Small intestine (tissue), 7 donors: ENCODE measurements around the gene PHACTR2. TPM values are rescaled to one million over a fixed set of nuclear protein-coding genes. Genes with fewer than 3 reads are reported as not detected.
A peak's percentile ranks its signal among the peaks of the same experiment; 100 is the strongest.
"Not testable (repeated sequence)": the region's sequence is repeated elsewhere in the genome, so short reads cannot be mapped to it uniquely, and the experiment has no call there.

Experiments used
- DNase-seq, 2 donors: peaks; one replicate each; pipeline versions ENCODE4 v3.0.0 to v3.0.0-alpha.2; 2013
- FAIRE-seq: peaks from 2 replicates; lab custom pipeline; 2012; peaks lifted over from hg19 to GRCh38; lab: Jason Lieb, UNC
- H3K27ac ChIP-seq, 3 donors: one replicate each; pipeline ENCODE4 v1.5.1; 2013; ENCODE audit warnings: low read length in 2 of 3, mild to moderate bottlenecking in 2 of 3, control low read depth in 1 of 3, inconsistent platforms in 1 of 3, low read depth in 1 of 3, moderate library complexity in 1 of 3
- H3K27me3 ChIP-seq, 3 donors: one replicate each; pipeline ENCODE4 v1.6.1; 2013; ENCODE audit warnings: low read length in 3 of 3, inconsistent platforms in 1 of 3; ENCODE audit not compliant: control insufficient read depth in 3 of 3, insufficient read depth in 3 of 3
- H3K36me3 ChIP-seq, 3 donors: one replicate each; pipeline ENCODE4 v1.6.1; 2013; ENCODE audit warnings: low read length in 3 of 3, inconsistent platforms in 1 of 3, low read depth in 1 of 3, mild to moderate bottlenecking in 1 of 3, moderate library complexity in 1 of 3; ENCODE audit not compliant: control insufficient read depth in 3 of 3, insufficient read depth in 2 of 3
- H3K4me1 ChIP-seq, 3 donors: one replicate each; pipeline ENCODE4 v1.6.1; 2013; ENCODE audit warnings: low read length in 2 of 3, inconsistent platforms in 1 of 3, low read depth in 1 of 3, mild to moderate bottlenecking in 1 of 3, moderate library complexity in 1 of 3; ENCODE audit not compliant: control insufficient read depth in 3 of 3, insufficient read depth in 2 of 3
- H3K4me3 ChIP-seq, 3 donors: one replicate each; pipeline ENCODE4 v1.5.1; 2013; ENCODE audit warnings: low read length in 3 of 3, control low read depth in 1 of 3, inconsistent platforms in 1 of 3, low read depth in 1 of 3, mild to moderate bottlenecking in 1 of 3, moderate library complexity in 1 of 3
- H3K9me3 ChIP-seq, 2 donors: one replicate each; pipeline ENCODE4 v1.6.1; 2013; ENCODE audit warnings: low read depth in 1 of 2, low read length in 1 of 2; ENCODE audit not compliant: control insufficient read depth in 2 of 2, insufficient read depth in 1 of 2
- WGBS, 3 donors: extraction: QIAGEN DNeasy Blood & Tissue Kit; methylation state at CpG; one replicate each; pipeline ENCODE4 v1.1.7; 2013; 5-methylcytosine and 5-hydroxymethylcytosine counted together
- polyA plus RNA-seq, 4 donors: library from polyadenylated mRNA; stranded (reverse) in 3 of 4; unstranded in 1 of 4; fragments of 200-250 nt in 3 of 4; fragments of 120-200 nt in 1 of 4; gene quantifications; one replicate each; pipeline versions ENCODE4 v1.2.1 to v1.2.3, GENCODE V29; 2013
- donor health status: healthy with polysubstance abuse.
- donor health status: control.
- donor health status: control.
- donor health status: Bipolar disorder and iron deficiency.
- donor health status: healthy.

Gene PHACTR2
- polyA plus RNA-seq, 4 donors, result 6.8 to 26.0 (median 8.6) TPM

GRCh38 chr6:143844006-143844405, 166.2 kb downstream of the PHACTR2 start:
- peaks cover 4 to 6% (median 5%) of the 10 kb centered on the region in 3 donors for H3K4me1 ChIP-seq
- H3K4me3 ChIP-seq, result peak overlapping the region; percentile 87 to 95 (median 92)
- H3K27me3 ChIP-seq, result no peaks in the 10 kb centered on the region
- DNase-seq (no peak), FAIRE-seq (no peak)
- peak overlapping the region in 2 of 3 donors; percentile 94 to 97 for H3K27ac ChIP-seq
- H3K36me3 ChIP-seq, result peaks cover 8 to 20% (median 17%) of the 10 kb centered on the region in 3 donors
- 2 to 6% (median 6%) methylated on average over 4 of the region's 4 CpGs for WGBS, 3 donors
- peaks cover 0 to 7% of the 10 kb centered on the region in 2 donors for H3K9me3 ChIP-seq

GRCh38 chr6:143845033-143845432, 167.3 kb downstream of the PHACTR2 start:
- H3K36me3 ChIP-seq, result peaks cover 10 to 24% (median 17%) of the 10 kb centered on the region in 3 donors
- DNase-seq (no peak), FAIRE-seq (no peak)
- 91 to 95% (median 92%) methylated on average over 5 of the region's 5 CpGs for WGBS, 3 donors
- no peak overlapping the region for H3K4me3 ChIP-seq
- H3K9me3 ChIP-seq, result peaks cover 0 to 7% of the 10 kb centered on the region in 2 donors
- H3K4me1 ChIP-seq, result peaks cover 0 to 5% (median 2%) of the 10 kb centered on the region in 3 donors
- H3K27ac ChIP-seq, result no peak overlapping the region
- no peaks in the 10 kb centered on the region for H3K27me3 ChIP-seq

GRCh38 chr6:143851706-143852105, 173.9 kb downstream of the PHACTR2 start:
- DNase-seq, H3K4me3 ChIP-seq, H3K27ac ChIP-seq, H3K4me1 ChIP-seq, H3K27me3 ChIP-seq, FAIRE-seq: not testable (repeated sequence)
- Histone ChIP-seq H3K36me3 (peaks cover 12 to 23% (median 19%) of the 10 kb centered on the region in 3 donors), H3K9me3 (peaks cover 0 to 14% of the 10 kb centered on the region in 2 donors)
- 98 to 99% (median 98%) methylated on average over 3 of the region's 3 CpGs for WGBS, 3 donors

- not testable (repeated sequence) for H3K4me1 ChIP-seq, H3K4me3 ChIP-seq, DNase-seq, FAIRE-seq, H3K27me3 ChIP-seq, H3K27ac ChIP-seq
- 98 to 100% (median 100%) methylated on average over 1 of the region's 1 CpG for WGBS, 3 donors
- peaks cover 13 to 22% (median 17%) of the 10 kb centered on the region in 3 donors for H3K36me3 ChIP-seq
- H3K9me3 ChIP-seq, result peaks cover 0 to 16% of the 10 kb centered on the region in 2 donors
Measured at GRCh38 chr6:143855057-143855456, 177.3 kb downstream of the PHACTR2 start.

- Histone ChIP-seq H3K36me3 (peaks cover 8 to 19% (median 18%) of the 10 kb centered on the region in 3 donors), H3K9me3 (peaks cover 0 to 13% of the 10 kb centered on the region in 2 donors)
- DNase-seq, H3K4me1 ChIP-seq, H3K27ac ChIP-seq, H3K27me3 ChIP-seq, H3K4me3 ChIP-seq, FAIRE-seq: not testable (repeated sequence)
- WGBS, 3 donors, result 94 to 100% (median 99%) methylated on average over 6 of the region's 6 CpGs
Measured at GRCh38 chr6:143856762-143857161, 179.0 kb downstream of the PHACTR2 start.

- DNase-seq (no peak), FAIRE-seq (no peak)
- WGBS, 3 donors, result 95 to 99% (median 98%) methylated on average over 5 of the region's 5 CpGs
- H3K9me3 ChIP-seq, result peaks cover 0 to 13% of the 10 kb centered on the region in 2 donors
- no peaks in the 10 kb centered on the region for H3K4me1 ChIP-seq
- H3K4me3 ChIP-seq, result no peak overlapping the region
- H3K27ac ChIP-seq, result no peak overlapping the region
- H3K36me3 ChIP-seq, result peaks cover 8 to 24% (median 18%) of the 10 kb centered on the region in 3 donors
- no peaks in the 10 kb centered on the region for H3K27me3 ChIP-seq
Measured at GRCh38 chr6:143857651-143858050, 179.9 kb downstream of the PHACTR2 start.

GRCh38 chr6:143859891-143860660, 182.3 kb downstream of the PHACTR2 start:
- FAIRE-seq (no peak), DNase-seq (no peak)
- Histone ChIP-seq H3K4me1 (no peaks in the 10 kb centered on the region), H3K4me3 (no peak overlapping the region), H3K9me3 (peaks cover 0 to 13% of the 10 kb centered on the region in 2 donors), H3K27me3 (no peaks in the 10 kb centered on the region), H3K27ac (no peak overlapping the region), H3K36me3 (peaks cover 10 to 24% (median 16%) of the 10 kb centered on the region in 3 donors)
- WGBS, 3 donors, result 91 to 97% (median 96%) methylated on average over 3 of the region's 3 CpGs

- no peak for FAIRE-seq
- Histone ChIP-seq H3K9me3 (peaks cover 0 to 7% of the 10 kb centered on the region in 2 donors), H3K27ac (no peak overlapping the region), H3K36me3 (peaks cover 2 to 27% (median 3%) of the 10 kb centered on the region in 3 donors), H3K27me3 (no peaks in the 10 kb centered on the region), H3K4me3 (no peak overlapping the region), H3K4me1 (no peaks in the 10 kb centered on the region)
- WGBS, 3 donors, result 86 to 95% (median 95%) methylated on average over 2 of the region's 2 CpGs
- DNase-seq, result no peak
Measured at GRCh38 chr6:143863771-143864170, 186.0 kb downstream of the PHACTR2 start.
